GM15510 (cell line): ENCODE results near the gene LIME1.

ENCODE experiments used
- POLR2A ChIP-seq: IDR thresholded peaks from 3 replicates; pipeline ENCODE4 v1.6.1; 2011; ENCODE audit warnings: borderline replicate concordance; ENCODE audit not compliant: insufficient read length; ENCODE audit errors: extremely low read depth

LIME1 gene

GRCh38 chr20:63747622-63748069, 11.2 kb downstream of the LIME1 start:
- TF ChIP-seq POLR2A: no peak

- no peak for TF ChIP-seq POLR2A
Measured at GRCh38 chr20:63748070-63748933, 11.8 kb downstream of the LIME1 start.

GRCh38 chr20:63748934-63749270, 12.4 kb downstream of the LIME1 start:
- TF ChIP-seq POLR2A: no peak

GRCh38 chr20:63749597-63750508, 13.4 kb downstream of the LIME1 start:
- TF ChIP-seq POLR2A: no peak

GRCh38 chr20:63750807-63751470, 14.5 kb downstream of the LIME1 start:
- TF ChIP-seq POLR2A: no peak

GRCh38 chr20:63751471-63752271, 15.2 kb downstream of the LIME1 start:
- TF ChIP-seq POLR2A: no peak

- no peak for TF ChIP-seq POLR2A
Measured at GRCh38 chr20:63752411-63753101, 16.1 kb downstream of the LIME1 start.

GRCh38 chr20:63753381-63753780, 16.9 kb downstream of the LIME1 start:
- no peak for TF ChIP-seq POLR2A

- no peak for TF ChIP-seq POLR2A
Measured at GRCh38 chr20:63754008-63754407, 17.5 kb downstream of the LIME1 start.

- no peak for TF ChIP-seq POLR2A
Measured at GRCh38 chr20:63755933-63756647, 19.6 kb downstream of the LIME1 start.

- TF ChIP-seq POLR2A: no peak
Measured at GRCh38 chr20:63756648-63756991, 20.2 kb downstream of the LIME1 start.

- no peak for TF ChIP-seq POLR2A
Measured at GRCh38 chr20:63758152-63758551, 21.7 kb downstream of the LIME1 start.

GRCh38 chr20:63759377-63759901, 23.0 kb downstream of the LIME1 start:
- no peak for TF ChIP-seq POLR2A

GRCh38 chr20:63765082-63765873, 28.8 kb downstream of the LIME1 start:
- no peak for TF ChIP-seq POLR2A
